NCI-H1694 treated with DMSO at 0.1 percent for 48 hours (cell line): ENCODE data around the gene ASXL1.
A peak's percentile ranks its signal among the peaks of the same experiment; 100 is the strongest.
"Not testable (repeated sequence)": the region's sequence is repeated elsewhere in the genome, so short reads cannot be mapped to it uniquely, and the experiment has no call there.

Experiments used
- DNase-seq: peaks from one replicate; lab custom pipeline; 2025; lab: John Stamatoyannopoulos, UW

Gene ASXL1

GRCh38 chr20:32337937-32338661 lies 20.0 kb upstream of the ASXL1 start:
- no peak for DNase-seq

- DNase-seq = no peak
Measured at GRCh38 chr20:32338665-32339064, 19.5 kb upstream of the ASXL1 start.

GRCh38 chr20:32339116-32339515 lies 19.0 kb upstream of the ASXL1 start:
- no peak for DNase-seq

GRCh38 chr20:32341053-32341452 lies 17.1 kb upstream of the ASXL1 start:
- not testable (repeated sequence) for DNase-seq

- DNase-seq = no peak
Measured at GRCh38 chr20:32343439-32343838, 14.7 kb upstream of the ASXL1 start.

GRCh38 chr20:32344835-32345506 lies 13.2 kb upstream of the ASXL1 start:
- DNase-seq = no peak

GRCh38 chr20:32348207-32348606 lies 9.9 kb upstream of the ASXL1 start:
- no peak for DNase-seq

- no peak for DNase-seq
Measured at GRCh38 chr20:32350421-32350820, 7.7 kb upstream of the ASXL1 start.

GRCh38 chr20:32352121-32352720 lies 5.9 kb upstream of the ASXL1 start:
- DNase-seq = no peak

- no peak for DNase-seq
Measured at GRCh38 chr20:32353848-32354496, 4.2 kb upstream of the ASXL1 start.

GRCh38 chr20:32354592-32355416 lies 3.3 kb upstream of the ASXL1 start:
- DNase-seq = no peak

- no peak for DNase-seq
Measured at GRCh38 chr20:32355417-32355841, 2.7 kb upstream of the ASXL1 start.

- not testable (repeated sequence) for DNase-seq
Measured at GRCh38 chr20:32355907-32356621, 2.1 kb upstream of the ASXL1 start.

- no peak for DNase-seq
Measured at GRCh38 chr20:32356622-32357374, 1.3 kb upstream of the ASXL1 start.

GRCh38 chr20:32357375-32357868 lies 709 bp upstream of the ASXL1 start:
- no peak for DNase-seq

GRCh38 chr20:32358632-32358882 lies 426 bp downstream of the ASXL1 start:
- no peak for DNase-seq

- DNase-seq = peak; percentile 9
Measured at GRCh38 chr20:32358883-32359632, 927 bp downstream of the ASXL1 start.

- DNase-seq = peak; percentile 3
Measured at GRCh38 chr20:32359633-32360332, 1.7 kb downstream of the ASXL1 start.

GRCh38 chr20:32360333-32360634 lies 2.2 kb downstream of the ASXL1 start:
- no peak for DNase-seq
